CD1c-positive myeloid dendritic cell (primary cell): ENCODE results near the gene PCNA.
A peak's percentile ranks its signal among the peaks of the same experiment; 100 is the strongest.
"Not testable (repeated sequence)": the region's sequence is repeated elsewhere in the genome, so short reads cannot be mapped to it uniquely, and the experiment has no call there.

ENCODE experiments used
- DNase-seq: peaks from one replicate; pipeline ENCODE4 v3.0.0-alpha.2; 2016; ENCODE audit errors: extremely low spot score

PCNA gene

DNA sequence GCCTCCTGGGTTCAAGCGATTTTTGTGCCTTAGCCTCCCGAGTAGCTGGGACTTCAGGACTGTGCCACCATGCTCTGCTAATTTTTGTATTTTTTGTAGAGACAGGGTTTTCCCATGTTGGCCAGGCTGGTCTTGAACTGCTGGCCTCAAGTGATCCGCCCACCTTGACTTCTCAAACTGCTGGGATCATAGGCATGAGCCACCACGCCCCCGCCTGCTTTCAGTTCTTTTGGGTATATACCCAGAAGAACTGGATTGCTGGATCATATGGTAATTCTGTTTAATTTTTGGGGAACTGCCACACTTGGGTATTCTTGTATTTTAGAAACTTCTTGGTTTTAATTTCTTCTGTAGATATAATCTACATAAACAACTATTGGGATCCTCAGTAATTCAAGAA, 24.1 kb upstream of the PCNA start:
- peak; percentile 81 for DNase-seq

DNA sequence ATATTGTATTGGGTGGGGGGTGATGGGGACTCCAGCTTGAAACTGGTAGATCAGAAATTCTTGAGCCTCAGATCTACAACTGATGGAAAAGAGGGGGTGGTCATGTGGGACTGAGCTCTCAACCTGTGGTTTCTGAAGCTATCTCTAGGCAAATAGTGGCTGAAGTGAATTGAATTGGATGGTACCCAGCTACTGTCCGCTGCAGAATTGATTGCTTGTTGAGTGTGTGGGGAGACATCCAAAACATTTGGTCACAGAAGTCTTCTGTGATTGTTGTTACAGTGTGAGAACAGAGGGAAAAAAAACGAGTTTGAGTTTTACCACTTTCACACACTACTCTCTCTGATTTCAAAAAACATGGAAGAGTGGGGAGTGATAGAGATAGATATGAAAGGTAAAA, 21.9 kb upstream of the PCNA start:
- DNase-seq: no peak

DNA sequence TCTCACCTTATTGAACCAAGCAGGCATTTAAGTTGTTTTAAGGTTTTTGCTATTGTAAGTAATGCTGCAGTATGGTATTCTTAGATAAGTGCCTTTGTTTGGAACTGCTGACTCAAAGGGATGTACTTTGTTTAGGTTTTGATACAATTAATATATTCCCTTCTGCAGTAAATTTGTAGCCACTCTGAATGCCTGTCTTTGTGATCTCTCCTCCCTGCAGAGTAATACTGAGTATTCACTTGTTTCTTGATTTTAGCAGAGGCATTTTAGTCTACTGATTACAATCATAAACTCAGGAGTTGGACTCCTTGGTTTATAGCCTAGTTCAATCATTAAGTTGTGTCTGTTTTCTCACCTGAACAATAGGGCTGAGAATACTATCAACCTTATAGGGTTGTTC, 20.4 kb upstream of the PCNA start:
- no peak for DNase-seq

- DNase-seq: no peak
Observed at GRCh38 chr20:5136096-5136495, 16.3 kb upstream of the PCNA start.

DNA sequence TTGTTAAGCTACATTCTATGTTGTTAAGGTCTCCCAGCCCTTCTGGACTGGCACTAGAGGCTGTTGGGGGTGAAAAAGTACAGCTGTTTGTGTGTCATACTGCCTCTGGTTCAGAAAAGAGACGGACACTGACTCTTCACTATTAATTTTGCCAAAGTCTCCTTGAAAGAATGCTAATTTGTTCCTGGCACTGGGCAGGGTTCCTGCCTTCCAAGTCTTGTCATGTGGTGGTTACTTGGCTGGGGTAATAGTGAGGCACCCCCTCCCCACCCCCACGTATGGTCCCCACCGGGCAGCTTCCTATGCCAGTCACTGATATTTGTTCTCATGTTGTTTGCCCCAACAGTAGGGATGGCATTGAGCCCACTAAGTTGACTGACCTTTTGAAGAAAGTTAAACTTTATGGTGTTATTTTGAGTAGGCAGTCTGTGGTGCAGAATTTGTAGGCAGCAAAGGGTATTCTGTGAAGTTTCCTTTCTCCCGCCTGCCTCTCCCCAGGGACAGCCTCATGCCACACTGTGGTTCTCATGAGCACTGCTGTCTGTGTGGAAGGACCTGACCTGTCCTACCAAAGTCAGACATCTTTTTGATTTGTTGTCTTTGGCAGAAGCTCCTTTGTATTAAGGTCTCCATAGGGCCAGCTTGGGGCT, 15.7 kb upstream of the PCNA start:
- no peak for DNase-seq

DNA sequence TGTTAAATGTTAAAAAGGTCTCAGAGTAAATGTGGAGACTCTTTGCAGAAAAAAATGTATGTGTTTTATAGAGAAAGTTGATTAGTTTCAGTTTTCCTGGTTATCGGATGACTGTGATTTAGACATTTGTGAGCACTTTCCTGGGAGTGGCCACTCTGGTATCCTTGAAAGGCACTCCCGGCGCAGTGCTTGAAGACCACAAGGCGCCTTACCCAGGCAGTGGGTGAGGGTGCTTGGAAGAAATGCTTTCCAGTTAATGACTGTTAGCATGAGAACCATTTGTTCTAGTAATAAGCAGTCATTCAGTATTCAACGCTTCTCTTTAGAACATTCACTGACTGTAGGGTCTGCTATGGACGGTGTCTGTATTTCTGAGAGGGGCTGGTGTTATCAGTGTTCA, 14.2 kb upstream of the PCNA start:
- DNase-seq: no peak

DNA sequence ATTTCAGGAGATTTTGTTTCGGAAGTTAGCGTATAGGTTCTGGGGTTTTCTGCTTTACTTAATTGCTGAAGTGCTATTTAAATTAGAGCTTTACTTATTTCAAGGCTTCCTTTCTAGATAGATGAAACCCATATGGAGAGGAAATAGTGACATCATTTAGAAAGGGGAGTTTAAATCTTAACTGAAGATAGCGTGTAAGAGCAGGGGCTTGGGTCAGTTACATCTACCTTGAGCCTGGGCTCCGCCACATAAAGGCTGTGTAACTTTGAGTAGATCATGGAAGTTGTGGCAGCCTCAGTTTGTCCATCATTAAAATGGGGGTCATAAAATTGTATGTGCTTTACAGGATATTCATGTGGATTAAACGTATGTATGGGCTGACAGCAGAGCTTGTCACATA, 11.7 kb upstream of the PCNA start:
- DNase-seq: no peak

- DNase-seq: no peak
Observed at GRCh38 chr20:5128886-5129285, 9.1 kb upstream of the PCNA start.

DNA sequence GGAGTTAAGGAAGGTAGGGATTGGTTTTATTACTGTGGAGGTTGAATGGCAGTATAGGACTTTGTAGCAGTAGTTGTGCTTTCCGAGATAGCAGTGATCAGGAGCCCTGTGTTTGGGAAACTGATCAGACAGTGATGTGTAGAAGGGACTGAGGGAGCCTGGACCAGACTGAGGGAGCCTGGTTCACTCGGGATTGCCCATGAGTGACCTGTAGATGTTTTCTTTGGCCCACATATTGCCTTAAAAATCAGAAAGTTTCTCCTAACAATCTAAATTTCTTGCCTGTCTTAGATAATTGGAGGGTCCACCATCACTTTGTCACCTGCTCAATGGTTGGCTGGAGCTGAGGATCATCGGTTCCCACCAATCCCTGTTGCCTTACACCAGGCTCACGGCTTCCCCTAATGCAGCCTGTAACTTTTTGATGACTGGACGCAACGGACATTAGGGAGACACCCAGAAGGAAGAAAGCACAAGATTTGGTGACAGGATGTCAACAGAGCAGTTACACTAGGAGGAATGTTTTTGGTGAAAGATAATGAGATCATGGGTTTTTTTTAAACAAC, 8.2 kb upstream of the PCNA start:
- DNase-seq: peak; percentile 61

DNA sequence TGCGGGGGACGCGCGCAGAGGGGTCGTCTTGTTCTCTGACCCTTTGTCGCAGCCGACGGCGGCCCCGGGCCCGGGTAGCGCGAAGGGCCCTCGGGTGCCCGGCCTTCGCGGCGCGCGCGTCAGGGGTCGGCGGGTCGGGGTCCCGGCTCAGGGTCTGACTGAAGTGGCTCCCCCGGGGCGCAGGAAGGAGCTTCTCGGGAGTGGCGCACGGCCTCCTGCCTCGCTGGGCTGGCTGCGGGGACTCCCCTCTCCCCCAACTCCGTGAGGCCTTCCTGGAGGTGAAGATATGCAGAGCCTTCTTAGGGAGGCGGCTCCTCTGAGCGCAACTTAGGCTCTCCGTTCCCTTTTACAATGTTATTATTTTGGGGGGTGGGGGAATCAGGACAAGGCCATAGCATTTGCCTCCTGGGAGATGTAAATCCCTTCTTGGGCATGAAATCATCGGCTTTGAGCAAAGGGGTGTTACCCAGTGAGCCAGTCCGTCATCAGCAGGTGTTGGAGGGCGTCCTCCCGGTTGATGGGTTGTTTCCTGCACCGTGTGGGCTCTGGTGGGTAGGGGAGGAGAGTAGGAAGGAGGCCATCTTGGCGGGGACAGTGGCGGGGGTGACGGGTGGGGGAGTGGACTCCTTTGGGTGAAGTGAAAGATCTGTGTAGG, 7.6 kb upstream of the PCNA start:
- peak; percentile 57 for DNase-seq

GRCh38 chr20:5126512-5127203, 6.9 kb upstream of the PCNA start, which contains the start of gene CDS2:
TSS of gene CDS2 (plus strand) at chr20:5127008. CDS start at chr20:5127093, 85 bp downstream.
- peak; percentile 100 for DNase-seq

DNA sequence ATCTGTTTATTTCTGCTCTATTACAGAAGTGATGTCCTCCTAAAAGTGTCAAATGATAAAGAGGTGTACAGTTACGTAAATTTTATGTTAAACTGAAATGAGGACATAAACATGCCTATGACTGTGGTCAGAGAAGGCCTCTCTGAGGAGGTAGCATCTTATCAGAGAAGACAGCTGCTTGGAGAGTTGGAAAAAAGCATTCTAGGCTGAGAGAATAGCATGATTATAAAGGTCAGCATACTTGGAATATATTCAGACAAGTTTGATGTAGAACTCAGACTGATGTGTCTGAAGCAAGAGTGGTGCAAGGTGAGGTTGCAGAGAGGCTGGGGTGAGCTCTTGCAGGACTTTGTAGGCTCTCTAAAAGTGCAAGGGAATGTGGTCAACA, 3.1 kb upstream of the PCNA start:
- no peak for DNase-seq

DNA sequence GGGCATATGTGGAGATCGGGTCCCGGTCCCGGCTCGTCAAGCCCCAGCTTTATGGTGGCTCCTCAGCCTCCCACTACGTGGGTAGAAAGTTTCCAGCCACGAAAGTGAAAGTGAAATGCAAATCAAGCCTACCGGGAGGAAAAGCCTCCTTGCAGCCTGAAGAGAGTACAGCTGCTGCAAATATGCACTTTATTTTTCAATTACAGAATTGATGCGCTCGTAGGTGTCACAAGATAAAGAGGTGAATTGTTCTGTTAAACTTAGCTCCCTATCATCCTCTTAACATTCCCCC, 373 bp upstream of the PCNA start:
- no peak for DNase-seq

- no peak for DNase-seq
Observed at GRCh38 chr20:5119143-5119434, 669 bp downstream of the PCNA start.

GRCh38 chr20:5118220-5119142, 1.3 kb downstream of the PCNA start:
- no peak for DNase-seq

DNA sequence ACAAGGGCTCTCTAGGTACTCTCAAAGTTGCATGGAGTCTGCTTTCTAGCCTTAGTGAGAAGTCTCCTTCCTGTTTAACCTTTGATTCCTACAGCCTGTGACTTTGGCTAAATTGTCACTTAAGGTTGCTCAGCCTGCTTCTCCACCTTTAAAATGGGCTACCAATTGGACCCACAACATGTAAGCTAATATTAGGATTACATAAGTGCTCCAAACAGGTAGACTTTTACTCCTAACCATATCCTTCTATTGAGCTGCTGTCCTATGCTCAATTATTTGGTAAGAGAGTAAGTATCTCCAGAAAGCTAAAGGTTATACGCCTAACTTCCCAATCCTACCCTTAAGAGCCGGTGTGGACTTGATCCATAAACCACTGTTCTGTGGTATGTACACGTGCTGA, 2.9 kb downstream of the PCNA start:
- no peak for DNase-seq

GRCh38 chr20:5114403-5114802, 5.4 kb downstream of the PCNA start:
- no peak for DNase-seq

DNA sequence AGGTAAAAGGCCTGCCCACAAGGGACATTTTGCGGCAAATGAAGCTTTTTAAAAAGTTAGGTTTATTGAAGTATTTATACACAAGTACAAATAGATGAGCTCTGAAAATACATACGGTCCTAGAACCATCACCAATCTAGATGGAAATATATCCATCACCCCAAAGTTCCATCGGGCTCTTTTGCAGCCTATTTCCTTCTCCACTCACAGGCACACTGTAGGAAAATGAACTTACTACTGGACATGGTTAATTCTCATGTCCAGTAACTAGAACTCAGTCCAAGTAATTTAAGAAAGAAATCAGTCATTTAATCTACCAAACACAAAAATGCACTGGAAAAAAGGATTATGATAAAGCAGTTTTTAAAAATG, 6.2 kb downstream of the PCNA start:
- no peak for DNase-seq

DNA sequence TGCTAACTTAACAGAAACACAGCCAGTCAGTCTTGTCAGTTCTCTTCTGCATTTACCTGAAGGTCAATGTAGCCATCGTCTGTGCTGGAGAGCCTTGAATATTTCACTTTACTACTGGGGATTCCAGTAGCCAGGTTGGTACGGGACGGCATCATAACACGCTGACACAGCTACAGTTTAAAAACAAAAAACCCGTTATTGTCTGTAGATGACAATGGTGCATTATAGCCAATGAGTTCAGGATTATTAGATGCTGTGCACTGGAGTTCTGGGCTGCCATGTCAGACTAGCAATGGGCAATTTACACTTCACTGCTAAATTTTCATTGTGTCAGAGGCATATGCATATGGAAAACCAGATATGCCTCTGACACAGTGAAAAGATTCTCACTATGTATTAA, 10.5 kb downstream of the PCNA start:
- DNase-seq: no peak

GRCh38 chr20:5104479-5104878, 15.3 kb downstream of the PCNA start:
- no peak for DNase-seq

GRCh38 chr20:5100684-5101347, 18.9 kb downstream of the PCNA start:
- DNase-seq: peak; percentile 84

- DNase-seq: not testable (repeated sequence)
Observed at GRCh38 chr20:5099909-5100308, 19.8 kb downstream of the PCNA start.
